Retinal pigment epithelial cell (primary cell): Measurements from ENCODE around the gene KLHL2.

ENCODE experiments used
- DNase-seq: peaks from one replicate; pipeline ENCODE4 v3.0.0-alpha.2; 2010; ENCODE audit warnings: low read depth
- H3K4me3 ChIP-seq: 2 replicates; pipeline ENCODE4 v1.5.1; 2011; ENCODE audit warnings: mild to moderate bottlenecking, low read length, control low read depth, moderate library complexity
- TF ChIP-seq, protein P1 (sequence below): conservative IDR thresholded peaks from 2 replicates; pipeline ENCODE4 v1.5.1; 2011; ENCODE audit warnings: low read depth, low read length, control low read depth, inconsistent platforms

Gene KLHL2

DNA sequence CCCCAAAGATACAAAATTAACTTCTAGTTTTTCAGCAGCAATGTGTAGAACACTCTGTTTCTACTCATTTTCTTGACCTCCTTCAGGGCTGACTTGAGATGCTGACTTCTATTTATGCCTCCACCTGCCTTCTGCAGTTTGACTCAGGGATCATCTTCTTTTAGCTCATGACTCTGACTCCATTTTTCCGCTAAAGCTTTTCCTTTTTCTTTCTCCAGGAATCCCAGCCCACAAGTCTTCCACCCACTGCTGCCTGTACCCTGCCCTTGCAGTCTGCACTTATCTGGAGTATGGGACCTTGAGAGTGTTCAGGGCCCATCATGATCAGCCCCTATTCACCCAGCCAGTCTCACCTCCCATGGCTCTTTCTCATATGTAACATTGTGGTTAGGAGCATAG lies 14.9 kb upstream of the KLHL2 start:
- no peak for DNase-seq
- TF ChIP-seq, protein P1, sequence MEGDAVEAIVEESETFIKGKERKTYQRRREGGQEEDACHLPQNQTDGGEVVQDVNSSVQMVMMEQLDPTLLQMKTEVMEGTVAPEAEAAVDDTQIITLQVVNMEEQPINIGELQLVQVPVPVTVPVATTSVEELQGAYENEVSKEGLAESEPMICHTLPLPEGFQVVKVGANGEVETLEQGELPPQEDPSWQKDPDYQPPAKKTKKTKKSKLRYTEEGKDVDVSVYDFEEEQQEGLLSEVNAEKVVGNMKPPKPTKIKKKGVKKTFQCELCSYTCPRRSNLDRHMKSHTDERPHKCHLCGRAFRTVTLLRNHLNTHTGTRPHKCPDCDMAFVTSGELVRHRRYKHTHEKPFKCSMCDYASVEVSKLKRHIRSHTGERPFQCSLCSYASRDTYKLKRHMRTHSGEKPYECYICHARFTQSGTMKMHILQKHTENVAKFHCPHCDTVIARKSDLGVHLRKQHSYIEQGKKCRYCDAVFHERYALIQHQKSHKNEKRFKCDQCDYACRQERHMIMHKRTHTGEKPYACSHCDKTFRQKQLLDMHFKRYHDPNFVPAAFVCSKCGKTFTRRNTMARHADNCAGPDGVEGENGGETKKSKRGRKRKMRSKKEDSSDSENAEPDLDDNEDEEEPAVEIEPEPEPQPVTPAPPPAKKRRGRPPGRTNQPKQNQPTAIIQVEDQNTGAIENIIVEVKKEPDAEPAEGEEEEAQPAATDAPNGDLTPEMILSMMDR, result no peak
- no peak overlapping the region for H3K4me3 ChIP-seq

GRCh38 chr4:165192956-165193355 lies 14.4 kb upstream of the KLHL2 start:
- DNase-seq, result no peak
- H3K4me3 ChIP-seq, result no peak overlapping the region
- TF ChIP-seq, protein P1, result no peak

GRCh38 chr4:165194368-165194767 lies 13.0 kb upstream of the KLHL2 start:
- no peak for DNase-seq
- no peak overlapping the region for H3K4me3 ChIP-seq
- TF ChIP-seq, protein P1, result no peak

DNA sequence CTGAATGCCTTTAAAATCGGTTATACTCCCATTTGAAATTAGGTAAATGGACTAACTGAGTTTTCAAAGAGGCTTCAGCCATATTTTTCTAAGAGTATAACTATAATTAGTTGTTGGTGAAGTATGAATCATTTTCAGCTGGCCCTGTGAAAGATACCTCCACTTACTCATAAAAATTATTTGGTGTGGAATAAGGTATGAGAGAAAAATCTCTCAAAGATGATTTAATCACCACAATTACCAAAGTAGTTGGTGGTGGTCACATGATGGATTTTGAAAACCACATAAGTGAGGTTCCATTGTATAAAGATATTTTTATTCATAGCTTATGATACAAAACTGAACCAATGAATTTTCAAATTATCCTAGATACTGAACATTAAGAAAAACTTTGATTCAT lies 9.0 kb upstream of the KLHL2 start:
- TF ChIP-seq, protein P1, result no peak
- no peak overlapping the region for H3K4me3 ChIP-seq
- no peak for DNase-seq

GRCh38 chr4:165199286-165199685 lies 8.1 kb upstream of the KLHL2 start:
- DNase-seq, result peak; percentile 55
- no peak overlapping the region for H3K4me3 ChIP-seq
- TF ChIP-seq, protein P1, result no peak

DNA sequence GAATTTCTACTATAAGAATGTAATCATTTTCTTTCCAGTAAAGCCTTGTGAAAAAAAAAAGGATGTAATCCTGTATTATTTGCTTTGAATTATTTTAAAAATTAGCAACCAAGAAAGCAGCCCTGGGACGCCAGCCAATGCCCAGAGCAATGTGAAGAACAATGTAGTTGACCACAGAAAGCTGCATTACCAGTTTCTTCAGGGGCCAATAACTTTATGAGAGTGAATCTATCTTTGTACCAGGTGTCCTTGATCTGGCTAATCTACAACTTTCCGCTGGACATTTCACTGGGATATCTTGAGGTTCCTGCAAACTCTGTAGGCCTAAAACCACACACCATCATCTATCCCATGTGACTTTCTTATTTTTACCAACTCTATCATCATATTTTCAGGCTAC lies 7.6 kb upstream of the KLHL2 start:
- no peak overlapping the region for H3K4me3 ChIP-seq
- DNase-seq, result peak; percentile 42
- TF ChIP-seq, protein P1, result no peak

DNA sequence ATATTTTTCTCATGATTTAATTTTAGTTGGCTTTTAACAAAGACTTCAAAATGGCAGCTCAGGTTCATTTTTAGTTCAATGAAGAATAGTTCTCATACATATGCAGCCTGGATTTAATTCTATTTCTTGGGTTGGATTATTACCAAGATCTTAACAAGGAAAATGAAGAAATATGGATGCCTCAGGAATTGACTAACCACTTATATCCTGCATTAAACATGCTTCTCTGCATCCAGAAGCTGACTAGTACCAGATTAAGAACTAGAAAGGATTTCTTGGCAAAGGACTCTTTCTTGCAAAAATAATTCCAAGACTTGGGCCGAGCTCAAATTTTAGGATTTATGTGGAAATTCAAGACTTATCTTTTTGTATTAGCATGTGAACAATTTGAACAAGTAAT lies 5.6 kb upstream of the KLHL2 start:
- TF ChIP-seq, protein P1, result no peak
- no peak overlapping the region for H3K4me3 ChIP-seq
- peak; percentile 92 for DNase-seq
